Inferior parietal cortex (tissue), 1 donor: Measurements from ENCODE around the gene PHKB.
"Not testable (repeated sequence)": the region's sequence is repeated elsewhere in the genome, so short reads cannot be mapped to it uniquely, and the experiment has no call there.

Source experiments
- DNase-seq: peaks from one replicate; pipeline ENCODE4 v3.0.0-alpha.2; 2016; ENCODE audit errors: extremely low spot score

The PHKB gene

GRCh38 chr16:47460711-47461597 lies at the start of gene PHKB, which contains the start of gene ITFG1:
TSS of gene PHKB (plus strand) at chr16:47461331. CDS start at chr16:47461351, 20 bp downstream.
TSS of gene ITFG1 (minus strand) at chr16:47461063. CDS start at chr16:47461045, 18 bp downstream.
- DNase-seq: peak; percentile 88

- no peak for DNase-seq
Measured at GRCh38 chr16:47413041-47413440, 48.1 kb upstream of the PHKB start.

GRCh38 chr16:47416869-47417268 lies 44.3 kb upstream of the PHKB start:
- no peak for DNase-seq

- no peak for DNase-seq
Measured at GRCh38 chr16:47424846-47425245, 36.3 kb upstream of the PHKB start.

GRCh38 chr16:47426806-47427205 lies 34.3 kb upstream of the PHKB start:
- DNase-seq: no peak

- no peak for DNase-seq
Measured at GRCh38 chr16:47431960-47432359, 29.2 kb upstream of the PHKB start.

GRCh38 chr16:47434274-47434673 lies 26.9 kb upstream of the PHKB start:
- DNase-seq: not testable (repeated sequence)

GRCh38 chr16:47440066-47440465 lies 21.1 kb upstream of the PHKB start:
- DNase-seq: not testable (repeated sequence)

- not testable (repeated sequence) for DNase-seq
Measured at GRCh38 chr16:47442884-47443283, 18.2 kb upstream of the PHKB start.

GRCh38 chr16:47446431-47446830 lies 14.7 kb upstream of the PHKB start:
- no peak for DNase-seq

- no peak for DNase-seq
Measured at GRCh38 chr16:47448830-47449575, 12.1 kb upstream of the PHKB start.

- DNase-seq: no peak
Measured at GRCh38 chr16:47449788-47450187, 11.3 kb upstream of the PHKB start.

- DNase-seq: no peak
Measured at GRCh38 chr16:47458331-47458730, 2.8 kb upstream of the PHKB start.

- no peak for DNase-seq
Measured at GRCh38 chr16:47459603-47460002, 1.5 kb upstream of the PHKB start.

GRCh38 chr16:47460359-47460710 lies 796 bp upstream of the PHKB start:
- DNase-seq: no peak

- DNase-seq: peak; percentile 70
Measured at GRCh38 chr16:47461598-47462266, 601 bp downstream of the PHKB start.

GRCh38 chr16:47463771-47464624 lies 2.9 kb downstream of the PHKB start:
- peak; percentile 34 for DNase-seq

- no peak for DNase-seq
Measured at GRCh38 chr16:47465919-47466630, 4.9 kb downstream of the PHKB start.

GRCh38 chr16:47467501-47467900 lies 6.4 kb downstream of the PHKB start:
- no peak for DNase-seq

GRCh38 chr16:47468070-47468689 lies 7.0 kb downstream of the PHKB start:
- DNase-seq: not testable (repeated sequence)
